Renal cortical epithelial cell (primary cell): ENCODE data around the gene VTCN1. TPM values are rescaled to one million over a fixed set of nuclear protein-coding genes. Genes with fewer than 3 reads are reported as not detected.
"Not testable (repeated sequence)": the region's sequence is repeated elsewhere in the genome, so short reads cannot be mapped to it uniquely, and the experiment has no call there.

Source experiments
- DNase-seq: peaks from one replicate; pipeline ENCODE4 v3.0.0-alpha.2; 2011; ENCODE audit warnings: low read depth
- total RNA-seq: library from RNA; depleted of rRNA; stranded (reverse); fragments of >200 nt; gene quantifications from 2 replicates; pipeline ENCODE4 v1.2.3, GENCODE V29; 2014

The VTCN1 gene
- total RNA-seq, 1 donor from 2014 or later = 19.9 TPM

DNA sequence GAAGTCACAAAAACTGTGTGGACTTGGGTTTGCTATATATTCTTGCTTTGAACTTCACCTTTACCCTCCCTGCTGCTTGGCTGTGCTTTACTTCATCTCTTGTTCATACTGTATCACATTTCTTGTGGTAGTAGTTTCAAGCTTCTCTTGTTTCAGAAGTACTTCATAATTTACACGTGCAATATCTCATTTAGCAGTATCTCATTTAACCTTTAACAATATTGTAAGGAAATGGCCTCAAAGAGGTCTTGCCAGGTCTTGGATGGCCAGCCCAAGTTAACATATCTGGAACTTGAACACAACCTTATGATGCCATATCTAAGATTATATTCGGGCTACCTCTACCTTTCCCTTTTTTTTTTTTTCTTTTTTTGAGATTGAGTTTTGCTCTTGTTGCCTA is 87.5 kb downstream of the VTCN1 start:
- DNase-seq = no peak

DNA sequence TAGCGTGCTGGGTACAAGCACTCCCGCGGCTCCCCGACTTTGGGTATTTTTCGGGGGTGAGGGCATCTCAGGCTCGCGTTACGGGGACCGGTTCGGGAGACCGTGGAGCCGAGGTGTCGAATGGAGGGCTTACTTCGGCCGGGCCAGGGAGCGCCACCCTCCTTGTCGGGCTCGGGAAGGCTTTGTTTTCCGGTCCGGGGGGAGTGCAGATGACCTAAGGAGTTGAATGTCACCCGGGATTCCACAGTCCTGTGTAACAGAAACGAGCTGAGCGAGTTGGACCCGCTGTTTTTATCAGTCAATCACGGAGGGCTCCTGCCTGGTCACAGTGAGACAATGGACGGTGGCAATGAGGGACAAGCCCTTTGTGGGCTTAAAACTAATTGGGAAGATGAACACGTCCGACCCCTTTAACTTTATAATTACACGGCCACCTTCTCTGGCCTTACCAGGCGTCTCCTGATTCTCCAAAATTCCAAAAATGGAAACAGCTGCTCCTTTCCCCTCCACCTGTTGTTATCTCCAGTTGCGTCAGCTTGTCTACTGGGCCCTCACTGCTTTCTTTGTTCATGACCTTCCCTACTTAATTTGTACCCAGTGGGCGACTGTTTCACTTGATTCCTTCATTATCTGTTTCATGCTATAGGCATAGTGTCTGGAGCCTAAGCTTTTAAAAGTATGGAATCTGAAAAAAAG is 88.2 kb downstream of the VTCN1 start:
- DNase-seq = peak; percentile 6

DNA sequence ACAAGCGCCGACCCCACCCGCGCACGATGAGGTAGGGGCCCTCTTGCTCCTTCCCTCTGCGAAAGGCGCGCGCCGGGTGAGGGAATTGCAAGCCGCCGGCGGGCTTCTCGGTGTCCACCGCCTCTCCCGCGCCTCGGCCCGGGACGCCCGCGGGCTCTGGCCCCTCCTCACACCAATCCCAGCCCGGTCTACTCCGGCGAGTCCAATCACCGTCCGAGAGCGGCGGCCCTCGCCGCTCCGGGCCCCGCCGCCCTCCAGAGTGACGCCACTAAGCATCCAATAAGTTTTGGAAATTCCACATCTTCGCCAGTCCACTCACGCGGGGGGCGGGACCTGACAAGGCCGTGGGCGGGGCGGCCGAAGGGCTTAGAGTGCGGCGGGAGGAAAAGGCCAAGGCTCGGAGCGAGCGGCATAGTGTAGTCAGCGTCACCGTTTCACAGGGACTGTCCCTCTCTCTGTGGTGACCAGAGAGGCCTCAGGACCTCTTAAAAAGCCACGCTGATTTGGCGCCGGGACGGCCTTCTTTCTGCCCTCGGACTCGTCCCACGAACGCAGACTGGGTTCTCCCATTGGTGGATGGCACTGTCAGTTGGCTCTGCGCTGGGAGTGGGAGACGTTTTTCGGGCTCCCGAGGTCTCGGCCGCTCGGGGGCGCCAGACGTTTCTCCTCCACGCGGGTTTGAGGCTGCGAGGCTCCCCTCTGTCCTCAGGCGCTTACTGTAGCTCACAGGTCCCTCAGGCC is 89.0 kb downstream of the VTCN1 start, which contains the start of gene TRIM45:
TRIM45 (minus strand) TSS at position 161 of the 741 bp plus-strand sequence. CDS start 548 bp downstream, outside the sequence.
- DNase-seq = peak; percentile 91

DNA sequence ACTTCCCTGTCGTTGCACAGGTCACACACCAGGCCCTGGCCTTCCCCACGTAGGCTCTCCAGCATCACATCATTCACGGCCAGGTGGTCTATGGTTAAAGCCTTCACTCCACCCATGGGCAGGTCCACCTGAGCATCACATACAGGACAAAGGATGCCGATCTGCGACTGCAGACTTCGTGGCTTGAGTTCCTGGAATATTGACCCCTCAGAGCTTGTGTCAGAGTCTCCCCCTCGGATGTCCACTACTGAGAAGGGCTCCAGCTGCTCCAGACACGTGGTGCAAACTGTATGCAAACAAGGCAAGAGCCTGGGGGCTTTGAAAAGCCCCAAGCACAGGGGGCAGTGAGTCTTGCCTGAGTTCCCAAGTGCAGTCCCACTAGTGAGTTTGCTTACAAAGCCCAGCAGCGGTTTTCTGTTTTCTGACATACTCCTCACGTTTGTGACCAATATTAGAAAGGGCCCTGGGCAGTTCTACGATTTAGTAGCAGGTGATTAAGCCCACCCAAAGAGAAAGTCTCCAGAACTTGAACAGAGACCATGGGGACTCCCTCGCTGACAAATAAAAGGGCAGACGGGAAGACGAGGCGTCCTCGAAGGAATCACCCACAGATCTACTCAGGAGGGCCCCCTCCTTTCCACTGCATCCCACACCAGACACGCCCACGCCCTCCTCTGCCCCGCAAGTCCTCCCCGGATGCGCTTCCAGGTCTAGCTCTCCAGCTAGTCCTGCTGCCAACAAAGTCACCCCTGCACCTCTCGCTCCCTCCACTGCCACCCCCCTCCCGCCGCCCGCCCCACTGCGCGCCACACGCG is 89.7 kb downstream of the VTCN1 start:
- DNase-seq = peak; percentile 13

DNA sequence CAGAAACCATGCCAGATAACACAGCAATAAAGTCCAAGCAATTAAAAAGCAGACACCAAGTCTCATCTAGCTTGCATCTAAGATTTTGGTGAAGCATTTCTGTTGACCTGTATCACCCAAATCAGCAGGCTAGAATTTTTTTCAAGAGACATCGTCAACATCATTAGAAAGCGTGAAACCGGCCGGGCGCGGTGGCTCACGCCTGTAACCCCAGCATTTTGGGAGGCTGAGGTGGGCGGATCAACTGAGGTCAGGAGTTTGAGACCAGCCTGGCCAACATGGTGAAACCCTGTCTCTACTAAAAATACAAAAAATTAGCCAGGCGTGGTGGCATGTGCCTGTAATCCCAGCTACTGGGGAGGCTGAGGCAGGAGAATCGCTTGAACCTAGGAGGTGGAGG is 91.6 kb downstream of the VTCN1 start:
- DNase-seq = not testable (repeated sequence)

DNA sequence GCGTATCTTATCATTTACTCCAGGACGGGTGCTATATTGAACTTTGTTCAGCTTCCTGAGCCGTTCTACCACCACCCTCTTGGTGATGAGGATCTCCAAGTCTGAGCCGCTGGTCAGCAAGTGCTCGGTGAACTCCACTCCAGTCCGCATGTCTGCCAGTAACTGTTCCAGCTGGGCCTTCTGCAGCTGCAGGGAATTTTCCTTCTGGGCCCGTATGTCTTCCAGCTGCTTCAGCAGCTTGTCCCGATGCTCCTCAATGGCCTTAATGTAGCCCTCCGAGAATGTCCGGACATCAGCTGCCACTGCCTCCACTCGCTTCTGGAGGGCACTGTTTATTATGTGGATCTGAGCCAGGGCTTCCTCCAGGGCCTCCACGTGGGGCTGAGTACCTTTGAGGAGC is 92.6 kb downstream of the VTCN1 start:
- DNase-seq = no peak

DNA sequence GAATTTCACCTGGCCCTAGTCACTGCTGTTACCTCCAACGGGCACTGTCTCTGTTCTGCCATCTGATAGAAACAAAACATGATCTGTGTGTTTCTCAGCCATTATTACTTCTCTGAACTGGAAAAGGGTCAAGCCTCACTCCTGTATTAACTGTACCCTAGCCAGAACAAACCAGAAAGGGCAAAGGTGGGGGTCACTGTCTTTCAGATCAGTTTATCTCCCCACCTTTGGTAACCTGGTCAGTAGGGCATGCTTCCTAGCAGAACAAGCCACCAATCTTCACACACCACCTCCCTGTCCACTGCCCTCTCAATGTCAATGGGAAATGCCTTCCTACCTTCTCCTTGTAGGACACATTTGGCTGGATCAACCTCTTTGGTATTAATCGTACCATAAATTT is 93.0 kb downstream of the VTCN1 start:
- DNase-seq = no peak

DNA sequence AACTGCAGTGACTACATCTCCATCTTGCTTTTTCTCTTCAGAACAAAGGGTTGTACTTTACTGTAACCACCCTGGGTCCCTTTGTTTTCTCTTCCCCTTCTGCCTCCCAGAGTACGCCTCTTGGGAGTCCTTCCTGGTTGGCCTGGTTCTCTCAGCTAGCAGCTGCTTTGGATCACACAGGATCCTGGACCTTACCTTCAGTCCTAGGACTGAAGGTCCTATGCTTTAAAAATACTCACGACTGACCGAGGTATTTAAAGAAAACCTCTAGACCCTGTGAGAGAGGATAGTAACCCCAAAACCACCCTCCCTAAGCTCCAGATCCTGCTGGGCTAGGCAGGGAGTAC is 94.0 kb downstream of the VTCN1 start:
- no peak for DNase-seq

DNA sequence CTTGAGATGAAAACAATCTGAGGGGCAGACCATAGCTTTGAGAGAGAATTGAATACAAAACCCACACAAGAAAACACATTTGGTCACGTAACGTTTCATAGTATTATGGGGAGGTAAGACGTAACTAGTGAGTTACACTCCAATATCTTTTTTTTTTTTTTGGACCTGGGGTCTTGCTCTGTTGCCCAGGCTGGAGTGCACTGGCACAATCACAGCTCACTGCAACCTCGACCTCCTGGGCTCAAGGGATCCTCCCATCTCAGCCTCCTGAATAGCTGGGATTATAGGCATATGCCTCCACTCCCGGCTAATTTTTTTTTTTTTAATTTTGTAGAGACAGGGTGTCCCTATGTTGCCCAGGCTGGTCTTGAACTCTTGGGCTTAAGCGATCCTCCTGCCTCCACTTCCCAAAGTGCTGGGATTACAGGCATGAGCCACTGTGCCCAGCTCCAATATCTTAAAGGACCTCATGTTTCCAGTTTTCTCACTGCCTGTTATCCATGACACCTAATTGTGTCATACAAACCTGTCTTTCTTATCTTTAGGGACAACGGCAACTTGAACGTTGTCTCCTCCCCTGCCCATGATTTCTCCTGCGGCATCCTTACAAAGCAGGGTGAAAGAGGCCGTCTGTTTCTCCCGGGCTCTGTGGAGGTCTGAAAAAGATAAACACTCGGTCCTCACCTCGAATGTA is 94.5 kb downstream of the VTCN1 start:
- DNase-seq = no peak

DNA sequence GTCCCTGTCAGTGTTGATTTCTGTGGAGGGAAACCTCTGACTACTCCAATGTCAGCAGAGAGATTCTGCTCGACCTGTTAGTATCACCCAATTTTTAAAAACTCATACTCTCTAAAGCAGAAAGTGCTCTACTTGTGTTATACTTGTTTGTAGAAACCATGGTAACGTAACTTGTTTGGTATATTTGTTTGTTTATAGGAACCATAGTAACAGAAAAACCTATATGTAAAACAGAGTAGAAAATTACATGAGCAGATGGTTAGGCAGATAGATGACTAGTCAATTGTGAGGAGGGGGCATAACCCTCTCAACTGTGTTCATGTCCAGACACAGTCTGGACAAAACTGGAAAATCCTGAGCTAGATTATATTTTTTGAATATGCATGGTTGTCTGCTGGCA is 95.8 kb downstream of the VTCN1 start:
- DNase-seq = no peak

DNA sequence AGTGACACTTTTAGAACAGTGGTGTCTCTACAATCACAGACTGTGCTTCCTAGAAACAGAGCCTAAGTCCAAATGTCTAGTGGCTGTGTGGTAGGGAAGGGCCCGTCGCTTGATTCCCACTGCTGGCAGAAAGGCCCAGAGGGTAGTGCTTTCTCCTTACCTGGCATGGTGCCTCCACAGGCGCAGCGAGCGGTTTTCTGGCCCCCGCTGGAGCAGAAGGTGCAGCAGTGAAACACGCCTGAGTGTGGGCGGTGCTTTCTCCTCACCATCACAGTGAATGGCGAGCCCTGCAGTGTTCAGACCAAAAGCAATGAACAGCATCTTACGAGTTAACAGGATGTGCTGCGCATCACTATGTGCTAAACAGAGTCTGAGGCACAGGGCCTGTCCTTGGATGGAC is 97.5 kb downstream of the VTCN1 start:
- no peak for DNase-seq

DNA sequence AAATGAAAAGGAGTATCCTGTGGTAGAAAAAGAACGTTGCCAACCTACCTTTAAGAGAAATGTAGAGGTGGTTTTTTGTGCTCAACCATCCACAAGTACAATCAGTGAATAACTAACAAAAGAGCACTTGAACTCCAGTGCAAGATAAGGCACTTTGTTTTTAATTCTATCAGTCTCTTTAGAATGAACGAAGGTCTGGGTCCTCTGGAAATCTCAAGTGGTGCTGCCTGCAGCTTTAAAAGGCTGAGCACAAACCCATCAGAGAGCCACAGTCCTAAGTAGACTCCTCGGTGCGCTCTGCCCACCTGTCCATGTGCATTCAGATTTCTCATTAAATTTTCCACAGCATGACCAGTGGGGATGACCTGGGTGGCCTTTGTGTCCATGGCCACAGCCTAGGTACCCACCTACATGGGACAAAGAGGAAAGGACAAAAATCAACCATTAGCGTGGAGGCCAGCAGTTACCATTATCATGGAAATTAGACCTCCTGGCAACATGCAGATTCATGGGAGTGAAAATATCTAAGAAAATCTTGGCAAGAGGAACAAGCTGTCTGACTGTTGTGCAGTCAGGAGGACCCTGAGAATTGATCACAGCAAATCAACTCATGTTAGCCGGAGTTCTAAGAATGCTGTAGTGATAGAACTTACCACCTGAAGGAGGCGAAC is 98.5 kb downstream of the VTCN1 start:
- DNase-seq = no peak

DNA sequence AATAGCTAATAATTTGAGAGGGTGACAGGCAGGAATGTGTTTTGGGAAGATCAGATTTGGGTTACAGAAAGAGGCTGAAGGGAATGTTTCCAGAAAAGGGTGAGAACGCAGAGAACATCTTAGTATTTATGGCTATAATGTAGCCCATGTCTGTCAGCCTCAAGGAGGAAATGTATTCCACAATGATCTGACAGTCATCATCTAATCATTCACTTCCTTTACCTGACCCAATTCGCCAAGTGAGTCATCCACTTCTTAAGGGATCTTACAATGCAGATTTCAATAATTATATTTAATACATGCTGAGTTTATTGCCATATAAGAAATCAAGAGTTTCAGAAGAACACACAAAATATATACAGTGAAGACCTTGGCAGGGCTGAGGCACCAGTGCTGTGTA is 100.0 kb downstream of the VTCN1 start:
- peak; percentile 54 for DNase-seq

DNA sequence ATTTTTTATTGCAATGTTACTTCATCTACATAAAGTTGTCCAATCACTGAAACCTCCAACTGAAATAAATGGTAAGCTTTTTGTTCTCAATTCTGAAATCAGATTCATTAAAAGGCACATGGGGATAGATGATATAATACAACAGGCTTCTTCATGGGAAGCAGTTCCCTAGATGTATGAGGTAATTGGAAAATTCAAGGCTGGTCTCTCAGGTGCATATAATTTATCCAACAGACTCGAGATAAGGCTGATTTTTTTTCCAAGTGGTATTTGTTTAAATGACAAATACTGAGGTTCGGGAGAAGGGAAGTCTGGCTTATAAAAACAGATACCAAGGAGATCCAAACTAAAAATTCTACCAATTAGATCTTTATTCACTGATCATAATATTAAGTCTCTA is 103.4 kb downstream of the VTCN1 start:
- DNase-seq = no peak

DNA sequence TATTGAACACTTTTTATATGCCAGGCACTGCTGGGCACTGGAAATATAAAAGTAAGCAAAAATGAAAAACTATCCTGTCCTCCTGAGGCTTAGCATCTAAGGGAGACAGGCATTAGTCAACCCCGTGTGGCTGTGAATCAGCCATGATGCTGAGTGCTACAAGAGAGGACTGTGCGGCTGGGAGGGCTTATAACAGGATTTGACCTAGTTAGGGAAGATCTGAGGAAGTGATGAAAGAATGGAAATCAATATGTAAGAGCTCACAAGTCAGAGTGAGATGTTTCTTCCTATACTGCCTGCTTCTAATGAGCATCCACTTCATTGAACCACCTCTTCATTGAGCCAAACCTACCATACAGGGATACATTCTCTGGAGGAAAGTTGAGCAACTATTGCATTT is 104.2 kb downstream of the VTCN1 start:
- no peak for DNase-seq

DNA sequence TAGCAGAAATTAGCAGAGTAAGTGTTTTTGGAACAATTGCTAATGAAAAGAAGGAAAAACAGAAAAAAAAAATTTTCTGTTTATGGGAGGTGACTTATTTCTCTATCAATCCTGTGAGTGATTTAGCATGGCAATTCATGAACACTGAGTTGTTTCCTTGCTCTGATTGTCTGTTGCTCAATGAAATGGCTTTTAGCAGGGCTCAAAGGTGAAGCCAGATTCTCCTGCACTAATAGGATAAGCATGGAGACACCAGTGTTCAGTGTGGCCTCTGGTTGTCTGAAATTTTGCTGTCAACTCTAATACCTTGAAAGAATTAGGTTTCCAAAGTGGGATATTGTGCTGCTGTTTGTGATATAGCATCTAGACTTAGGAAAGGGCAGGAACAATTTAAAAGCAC is 105.0 kb downstream of the VTCN1 start:
- no peak for DNase-seq

DNA sequence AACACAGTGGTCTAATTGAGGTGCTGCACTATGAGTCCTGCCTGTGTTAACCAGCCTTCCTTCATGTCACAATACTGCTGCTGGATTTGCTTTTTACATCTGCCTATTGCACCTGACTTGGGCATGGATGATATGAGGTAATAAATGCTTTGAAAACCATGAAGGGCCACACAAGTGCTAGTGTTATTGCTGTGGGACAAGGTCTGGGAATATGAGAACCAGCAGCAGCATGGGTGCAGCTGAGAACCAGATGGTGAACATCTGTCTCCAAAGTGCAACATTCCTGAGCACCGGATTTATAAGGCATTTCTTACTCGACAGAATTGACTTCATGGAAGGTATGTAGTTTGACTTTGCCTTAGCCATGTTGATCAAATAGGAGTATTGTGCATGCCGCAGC is 105.7 kb downstream of the VTCN1 start:
- DNase-seq = no peak

DNA sequence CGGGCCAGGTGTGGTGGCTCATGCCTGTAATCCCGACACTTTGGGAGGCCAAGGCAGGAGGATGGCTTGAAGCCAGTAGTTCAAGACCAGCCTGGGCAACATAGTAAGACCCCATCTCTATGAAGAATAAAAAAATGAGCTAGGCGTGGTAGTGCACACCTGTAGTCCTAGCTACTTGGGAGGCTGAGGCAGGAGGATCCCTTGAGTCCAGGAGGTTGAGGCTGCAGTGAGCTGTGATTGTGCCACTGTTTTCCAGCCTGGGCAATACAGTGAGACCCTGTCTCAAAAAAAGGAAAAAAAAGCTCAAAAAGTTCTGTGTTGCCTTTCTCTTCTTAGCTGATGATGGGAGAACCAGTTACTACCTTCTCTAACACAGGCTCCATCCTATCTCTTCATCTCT is 108.9 kb downstream of the VTCN1 start:
- not testable (repeated sequence) for DNase-seq

DNA sequence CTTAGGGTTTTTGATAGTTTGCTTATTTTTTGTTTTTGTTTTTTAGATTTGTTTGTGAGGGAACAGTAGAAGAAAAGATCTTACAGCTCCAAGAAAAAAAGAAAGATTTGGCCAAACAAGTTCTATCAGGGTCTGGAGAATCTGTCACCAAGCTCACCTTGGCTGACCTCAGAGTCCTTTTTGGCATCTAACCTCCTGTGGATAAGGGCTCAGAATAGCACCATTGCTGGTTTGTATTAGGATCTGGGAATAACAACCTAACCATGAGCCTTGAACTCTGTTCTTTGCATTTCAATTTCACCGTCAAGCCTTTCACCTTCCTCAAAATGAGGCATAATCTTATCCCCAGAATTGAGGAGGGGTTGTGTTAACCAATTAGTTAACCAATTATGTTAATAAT is 109.4 kb downstream of the VTCN1 start:
- DNase-seq = no peak

DNA sequence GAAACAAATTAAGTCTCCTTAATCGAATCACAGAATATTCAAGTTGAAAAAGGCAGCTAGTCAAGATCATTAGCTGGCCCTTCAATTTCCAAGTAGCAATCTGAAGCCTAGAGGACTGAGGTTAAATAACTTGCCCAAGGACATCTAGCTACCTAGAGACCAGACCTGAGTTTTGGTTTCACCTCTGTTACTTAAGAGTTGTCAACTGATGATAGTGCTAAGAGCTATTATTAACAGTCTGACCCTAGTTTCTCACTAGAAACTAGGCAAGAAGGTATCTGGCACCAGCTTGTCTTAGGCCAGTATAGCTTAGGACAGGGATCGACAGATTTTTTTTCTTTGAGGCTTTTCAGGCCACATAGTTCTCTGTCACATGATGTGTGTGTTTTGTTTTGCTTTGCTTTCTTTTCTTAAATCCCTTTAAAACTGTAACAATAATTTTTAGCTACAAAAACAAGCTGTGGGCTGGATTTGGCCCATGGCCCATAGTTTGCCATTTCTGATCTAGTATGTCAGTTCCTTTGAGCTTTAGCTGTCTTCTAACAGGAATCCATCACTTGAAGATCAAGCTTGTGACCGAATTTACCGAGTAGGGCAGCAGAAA is 112.3 kb downstream of the VTCN1 start:
- no peak for DNase-seq

DNA sequence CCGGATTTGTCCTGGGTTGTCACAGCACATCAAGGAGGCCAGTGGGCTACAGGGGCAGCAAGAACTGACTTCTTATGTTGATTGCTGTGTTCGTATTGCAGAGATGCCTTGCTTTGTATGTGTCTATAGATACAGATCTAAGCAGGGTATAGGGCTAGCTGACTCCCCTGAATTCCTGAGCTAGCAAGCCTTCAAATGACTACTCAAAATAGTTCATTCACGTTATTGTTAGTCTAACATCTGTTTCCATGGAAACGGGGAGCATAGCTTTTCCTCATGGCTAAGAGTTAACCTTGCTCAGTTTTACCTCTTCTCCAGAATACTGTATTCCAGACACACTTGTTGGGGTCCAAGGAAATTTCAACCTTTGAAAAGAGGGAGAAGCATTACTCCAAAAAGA is 113.3 kb downstream of the VTCN1 start:
- no peak for DNase-seq
